Measurements from ENCODE around the gene F2. TPM values are rescaled to one million over a fixed set of nuclear protein-coding genes. Genes with fewer than 3 reads are reported as not detected.
"Not testable (repeated sequence)": the region's sequence is repeated elsewhere in the genome, so short reads cannot be mapped to it uniquely, and the experiment has no call there.

The F2 gene
- total and polyA plus RNA-seq, 12 donors, result 0.50 to 0.61 TPM; not detected in 10

GRCh38 chr11:46706886-46707285 lies 12.1 kb upstream of the F2 start:
- no peak for DNase-seq
- peaks cover 1 to 19% of the 10 kb centered on the region in 2 donors for H3K4me1 ChIP-seq (replicated peaks in 1 of 2)
- no peaks in the 10 kb centered on the region for H3K9me3 ChIP-seq (replicated peaks in 1 of 3)
- peaks cover 0 to 57% of the 10 kb centered on the region in 2 donors for H3K36me3 ChIP-seq (replicated peaks in 1 of 2)
- WGBS, 4 donors, result 85 to 90% (median 89%) methylated on average over 7 of the region's 7 CpGs
- TF ChIP-seq POLR2A (IDR thresholded peaks at IDR 0.05) (no peak), CTCF (IDR thresholded peaks at IDR 0.05) (no peak)
- no peak overlapping the region for H3K27ac ChIP-seq
- no peaks in the 10 kb centered on the region for H3K27me3 ChIP-seq
- intact Hi-C loops (cut with DNase I), result no loop called here
- H3K4me3 ChIP-seq, result no peak overlapping the region

- H3K4me3 ChIP-seq; intact Hi-C loops (cut with DNase I); DNase-seq; H3K9me3 ChIP-seq (replicated peaks in 1 of 3); H3K27me3 ChIP-seq; H3K27ac ChIP-seq: not testable (repeated sequence)
- Histone ChIP-seq H3K36me3 (replicated peaks in 1 of 2) (peaks cover 0 to 35% of the 10 kb centered on the region in 2 donors), H3K4me1 (replicated peaks in 1 of 2) (peaks cover 4 to 13% of the 10 kb centered on the region in 2 donors)
- 93 to 96% (median 94%) methylated on average over 9 of the region's 9 CpGs for WGBS, 4 donors
Measured at GRCh38 chr11:46709351-46709750, 9.7 kb upstream of the F2 start.

- no peak overlapping the region for H3K4me3 ChIP-seq
- peaks cover 4 to 17% of the 10 kb centered on the region in 2 donors for H3K4me1 ChIP-seq (replicated peaks in 1 of 2)
- 27 to 32% (median 29%) methylated on average over 6 to 10 of the region's 10 CpGs for WGBS, 4 donors
- DNase-seq, result peak; percentile 68 to 94 (median 89)
- H3K9me3 ChIP-seq (replicated peaks in 1 of 3), result no peaks in the 10 kb centered on the region
- intact Hi-C loops (cut with DNase I), result no loop called here
- H3K36me3 ChIP-seq (replicated peaks in 1 of 2), result peaks cover 0 to 20% of the 10 kb centered on the region in 2 donors
- peak overlapping the region; percentile 81 to 94 (median 92) for H3K27ac ChIP-seq
- TF ChIP-seq POLR2A (IDR thresholded peaks at IDR 0.05), result peak in 1 of 2 donors; percentile 86
- no peak for TF ChIP-seq CTCF (IDR thresholded peaks at IDR 0.05)
- H3K27me3 ChIP-seq, result no peaks in the 10 kb centered on the region
Measured at GRCh38 chr11:46710821-46711269, 8.2 kb upstream of the F2 start.

- Histone ChIP-seq H3K9me3 (replicated peaks in 1 of 3) (no peaks in the 10 kb centered on the region), H3K27ac (peak overlapping the region; percentile 81 to 94 (median 92)), H3K27me3 (no peaks in the 10 kb centered on the region), H3K4me3 (no peak overlapping the region), H3K36me3 (replicated peaks in 1 of 2) (peaks cover 0 to 15% of the 10 kb centered on the region in 2 donors), H3K4me1 (replicated peaks in 1 of 2) (peaks cover 4 to 17% of the 10 kb centered on the region in 2 donors)
- no peak for DNase-seq
- TF ChIP-seq CTCF (IDR thresholded peaks at IDR 0.05), result no peak
- TF ChIP-seq POLR2A (IDR thresholded peaks at IDR 0.05), result no peak
- 64 to 69% (median 66%) methylated on average over 3 to 5 of the region's 5 CpGs for WGBS, 4 donors
- intact Hi-C loops (cut with DNase I), result no loop called here
Measured at GRCh38 chr11:46711303-46711702, 7.7 kb upstream of the F2 start.

All from adrenal gland (tissue), 12 donors.